MM.1S (cell line): ENCODE measurements around the gene ARHGEF5.

Experiments used
- DNase-seq: peaks from one replicate; pipeline ENCODE4 v3.0.0-alpha.2; 2015
- H2AFZ ChIP-seq: fragments of 300-600 bp; sonication (generic); 2 replicates; pipeline ENCODE4 v1.6.0; 2016; ENCODE audit warnings: antibody characterized with exemption, low read length
- H3F3A ChIP-seq: fragments of 300-600 bp; sonication (generic); 2 replicates; pipeline ENCODE4 v1.6.1; 2016; ENCODE audit warnings: mild to moderate bottlenecking, antibody characterized with exemption, low read length, moderate library complexity, mixed read lengths; ENCODE audit not compliant: insufficient read depth
- H3K27ac ChIP-seq: fragments of 300-600 bp; sonication (generic); 2 replicates; pipeline ENCODE4 v1.5.1; 2016; ENCODE audit warnings: mild to moderate bottlenecking, low read length
- H3K27me3 ChIP-seq: fragments of 300-600 bp; sonication (generic); replicated peaks from 2 replicates; pipeline ENCODE4 v1.6.0; 2016; ENCODE audit warnings: low read length; ENCODE audit not compliant: insufficient read depth
- H3K36me3 ChIP-seq: fragments of 300-600 bp; sonication (generic); replicated peaks from 2 replicates; pipeline ENCODE4 v1.6.1; 2016; ENCODE audit warnings: mild to moderate bottlenecking, low read length, mixed read lengths; ENCODE audit not compliant: insufficient read depth
- H3K4me1 ChIP-seq: fragments of 300-600 bp; sonication (generic); 2 replicates; pipeline ENCODE4 v1.6.1; 2016; ENCODE audit warnings: low read length, mixed read lengths
- H3K4me2 ChIP-seq: fragments of 300-600 bp; sonication (generic); 2 replicates; pipeline ENCODE4 v1.6.0; 2016; ENCODE audit warnings: low read depth, low read length
- H3K4me3 ChIP-seq: fragments of 300-600 bp; sonication (generic); 2 replicates; pipeline ENCODE4 v1.5.1; 2016; ENCODE audit warnings: low read length, mixed read lengths
- H3K79me2 ChIP-seq: fragments of 300-600 bp; sonication (generic); 2 replicates; pipeline ENCODE4 v1.6.1; 2016; ENCODE audit warnings: mixed run types, low read length, mixed read lengths
- H3K9ac ChIP-seq: fragments of 300-600 bp; sonication (generic); 2 replicates; pipeline ENCODE4 v1.6.1; 2016; ENCODE audit warnings: low read length, mixed read lengths
- H3K9me2 ChIP-seq: fragments of 300-600 bp; sonication (generic); replicated peaks from 2 replicates; pipeline ENCODE4 v1.6.1; 2016; ENCODE audit warnings: mild to moderate bottlenecking, low read length, mixed read lengths; ENCODE audit not compliant: insufficient read depth
- H3K9me3 ChIP-seq: fragments of 300-600 bp; sonication (generic); replicated peaks from 2 replicates; pipeline ENCODE4 v1.6.1; 2016; ENCODE audit warnings: mild to moderate bottlenecking, low read length, mixed read lengths; ENCODE audit not compliant: insufficient read depth
- H4K20me1 ChIP-seq: fragments of 300-600 bp; sonication (generic); 2 replicates; pipeline ENCODE4 v1.6.1; 2016; ENCODE audit warnings: mild to moderate bottlenecking, low read length, moderate library complexity, mixed read lengths; ENCODE audit not compliant: insufficient read depth
- EZH2 ChIP-seq: fragments of 300-600 bp; sonication (generic); optimal IDR thresholded peaks from 2 replicates; pipeline ENCODE3; 2017; ENCODE audit warnings: low read depth, mild to moderate bottlenecking, antibody characterized with exemption, low read length, mixed read lengths
- EZH2phosphoT487 ChIP-seq: fragments of 300-600 bp; sonication (generic); IDR thresholded peaks from 2 replicates; pipeline ENCODE4 v1.6.1; 2018; ENCODE audit warnings: antibody characterized with exemption, low read length
- TF ChIP-seq, protein P1 (sequence below): fragments of 300-600 bp; sonication (generic); IDR thresholded peaks from 2 replicates; pipeline ENCODE4 v1.5.1; 2016; ENCODE audit warnings: antibody characterized with exemption, low read length, mixed read lengths

Gene ARHGEF5

DNA sequence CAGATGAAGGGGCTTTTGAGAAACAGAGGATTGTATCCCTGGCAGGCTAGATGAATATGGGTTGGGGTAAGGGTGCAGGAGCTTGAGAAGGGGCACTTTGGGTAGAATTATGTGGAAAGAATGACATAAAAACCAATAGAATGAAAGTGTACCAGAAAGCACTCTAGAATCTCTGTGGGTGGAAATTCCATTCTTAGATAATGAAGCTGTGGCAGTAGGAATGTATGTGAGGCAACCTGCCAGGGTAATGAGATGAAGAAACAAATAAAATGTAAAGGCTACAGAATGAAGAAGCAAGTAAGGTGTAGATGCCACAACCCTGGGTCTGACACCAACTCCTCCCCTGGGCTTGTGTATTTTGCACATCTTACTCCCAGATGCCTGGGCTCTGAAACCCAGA lies 31.5 kb downstream of the ARHGEF5 start:
- DNase-seq = no peak
- H3K9ac ChIP-seq = no peak overlapping the region
- no peaks in the 10 kb centered on the region for H3K4me1 ChIP-seq
- no peak overlapping the region for H3K4me3 ChIP-seq
- H3K79me2 ChIP-seq = no peaks in the 10 kb centered on the region
- H3K9me2 ChIP-seq = no peaks in the 10 kb centered on the region
- H4K20me1 ChIP-seq = no peaks in the 10 kb centered on the region
- no peak overlapping the region for H2AFZ ChIP-seq
- no peak for TF ChIP-seq EZH2
- TF ChIP-seq, protein P1, sequence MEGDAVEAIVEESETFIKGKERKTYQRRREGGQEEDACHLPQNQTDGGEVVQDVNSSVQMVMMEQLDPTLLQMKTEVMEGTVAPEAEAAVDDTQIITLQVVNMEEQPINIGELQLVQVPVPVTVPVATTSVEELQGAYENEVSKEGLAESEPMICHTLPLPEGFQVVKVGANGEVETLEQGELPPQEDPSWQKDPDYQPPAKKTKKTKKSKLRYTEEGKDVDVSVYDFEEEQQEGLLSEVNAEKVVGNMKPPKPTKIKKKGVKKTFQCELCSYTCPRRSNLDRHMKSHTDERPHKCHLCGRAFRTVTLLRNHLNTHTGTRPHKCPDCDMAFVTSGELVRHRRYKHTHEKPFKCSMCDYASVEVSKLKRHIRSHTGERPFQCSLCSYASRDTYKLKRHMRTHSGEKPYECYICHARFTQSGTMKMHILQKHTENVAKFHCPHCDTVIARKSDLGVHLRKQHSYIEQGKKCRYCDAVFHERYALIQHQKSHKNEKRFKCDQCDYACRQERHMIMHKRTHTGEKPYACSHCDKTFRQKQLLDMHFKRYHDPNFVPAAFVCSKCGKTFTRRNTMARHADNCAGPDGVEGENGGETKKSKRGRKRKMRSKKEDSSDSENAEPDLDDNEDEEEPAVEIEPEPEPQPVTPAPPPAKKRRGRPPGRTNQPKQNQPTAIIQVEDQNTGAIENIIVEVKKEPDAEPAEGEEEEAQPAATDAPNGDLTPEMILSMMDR = no peak
- TF ChIP-seq EZH2phosphoT487 = no peak
- no peaks in the 10 kb centered on the region for H3K36me3 ChIP-seq
- H3K4me2 ChIP-seq = no peak overlapping the region
- no peaks in the 10 kb centered on the region for H3K27me3 ChIP-seq
- H3K9me3 ChIP-seq = no peaks in the 10 kb centered on the region
- H3K27ac ChIP-seq = no peak overlapping the region
- no peaks in the 10 kb centered on the region for H3F3A ChIP-seq

- Histone ChIP-seq H3K4me1 (no peaks in the 10 kb centered on the region), H3K79me2 (no peaks in the 10 kb centered on the region), H3K9me3 (no peaks in the 10 kb centered on the region), H4K20me1 (no peaks in the 10 kb centered on the region), H2AFZ (no peak overlapping the region), H3K27ac (no peak overlapping the region), H3K4me3 (no peak overlapping the region), H3F3A (no peaks in the 10 kb centered on the region), H3K4me2 (no peak overlapping the region), H3K27me3 (no peaks in the 10 kb centered on the region), H3K36me3 (no peaks in the 10 kb centered on the region), H3K9ac (no peak overlapping the region), H3K9me2 (no peaks in the 10 kb centered on the region)
- DNase-seq = no peak
- TF ChIP-seq, protein P1 = no peak
- TF ChIP-seq EZH2phosphoT487 = no peak
- TF ChIP-seq EZH2 = no peak
Measured at GRCh38 chr7:144388950-144389349, 33.7 kb downstream of the ARHGEF5 start.

- no peaks in the 10 kb centered on the region for H3K9me3 ChIP-seq
- H3K36me3 ChIP-seq = no peaks in the 10 kb centered on the region
- H2AFZ ChIP-seq = no peak overlapping the region
- no peak overlapping the region for H3K4me3 ChIP-seq
- H4K20me1 ChIP-seq = no peaks in the 10 kb centered on the region
- no peaks in the 10 kb centered on the region for H3F3A ChIP-seq
- no peaks in the 10 kb centered on the region for H3K79me2 ChIP-seq
- H3K27ac ChIP-seq = no peak overlapping the region
- no peaks in the 10 kb centered on the region for H3K27me3 ChIP-seq
- TF ChIP-seq EZH2 (no peak), EZH2phosphoT487 (no peak)
- TF ChIP-seq, protein P1 = no peak
- no peak overlapping the region for H3K9ac ChIP-seq
- H3K4me1 ChIP-seq = no peaks in the 10 kb centered on the region
- no peak for DNase-seq
- no peak overlapping the region for H3K4me2 ChIP-seq
- no peaks in the 10 kb centered on the region for H3K9me2 ChIP-seq
Measured at GRCh38 chr7:144390481-144390880, 35.3 kb downstream of the ARHGEF5 start.
